Activated effector memory CD4-positive, alpha-beta T cell treated with anti-CD3 and anti-CD28 coated beads, Interleukin-2, amount 50 U/mL, for 16 hours (primary cell): Measurements from ENCODE around the gene MAP7.

Experiments used
- DNase-seq: peaks from one replicate; pipeline ENCODE4 v3.0.0-alpha.2; 2020

Gene MAP7

GRCh38 chr6:136370988-136371728, 179.1 kb downstream of the MAP7 start:
- DNase-seq, result no peak

GRCh38 chr6:136365776-136366354, 184.4 kb downstream of the MAP7 start:
- no peak for DNase-seq

GRCh38 chr6:136362421-136363356, 187.5 kb downstream of the MAP7 start:
- no peak for DNase-seq

DNA sequence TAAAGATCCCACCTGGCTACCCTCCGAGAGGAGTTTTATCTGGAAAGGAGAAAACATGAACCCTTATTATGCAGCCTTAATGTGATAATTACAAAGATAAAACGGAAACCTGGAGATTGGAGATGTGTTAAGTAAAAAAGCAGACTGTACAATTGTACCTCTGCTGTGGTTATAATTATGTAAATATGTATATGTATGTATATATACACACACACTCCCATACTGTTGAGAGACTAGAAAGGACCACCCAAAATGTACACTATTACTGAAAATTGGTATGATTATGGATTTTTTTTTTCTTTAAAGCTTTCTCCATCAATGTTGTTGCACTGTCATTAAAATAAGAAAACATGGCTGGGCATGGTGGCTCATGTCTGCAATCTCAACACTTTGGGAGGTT, 188.4 kb downstream of the MAP7 start:
- DNase-seq, result no peak

GRCh38 chr6:136360783-136361182, 189.4 kb downstream of the MAP7 start:
- no peak for DNase-seq

DNA sequence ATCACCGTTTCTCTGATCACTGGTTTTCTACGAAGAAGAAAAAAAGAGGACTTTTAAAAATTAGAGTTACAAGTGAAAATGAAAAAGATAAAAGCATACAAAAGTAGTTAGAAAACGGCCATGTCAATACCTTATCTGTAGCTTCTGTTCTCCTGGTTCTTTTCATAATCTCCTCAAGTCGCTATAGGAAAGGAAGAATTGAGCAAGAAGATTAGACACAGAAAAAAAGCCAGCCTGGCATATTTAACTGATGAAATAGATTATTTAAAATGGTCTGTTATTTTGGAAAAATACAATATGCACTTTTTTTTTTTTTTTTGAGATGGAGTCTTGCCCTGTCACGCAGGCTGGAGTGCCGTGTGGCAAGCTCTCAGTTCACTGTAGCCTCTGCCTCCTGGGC, 190.4 kb downstream of the MAP7 start:
- DNase-seq, result no peak

DNA sequence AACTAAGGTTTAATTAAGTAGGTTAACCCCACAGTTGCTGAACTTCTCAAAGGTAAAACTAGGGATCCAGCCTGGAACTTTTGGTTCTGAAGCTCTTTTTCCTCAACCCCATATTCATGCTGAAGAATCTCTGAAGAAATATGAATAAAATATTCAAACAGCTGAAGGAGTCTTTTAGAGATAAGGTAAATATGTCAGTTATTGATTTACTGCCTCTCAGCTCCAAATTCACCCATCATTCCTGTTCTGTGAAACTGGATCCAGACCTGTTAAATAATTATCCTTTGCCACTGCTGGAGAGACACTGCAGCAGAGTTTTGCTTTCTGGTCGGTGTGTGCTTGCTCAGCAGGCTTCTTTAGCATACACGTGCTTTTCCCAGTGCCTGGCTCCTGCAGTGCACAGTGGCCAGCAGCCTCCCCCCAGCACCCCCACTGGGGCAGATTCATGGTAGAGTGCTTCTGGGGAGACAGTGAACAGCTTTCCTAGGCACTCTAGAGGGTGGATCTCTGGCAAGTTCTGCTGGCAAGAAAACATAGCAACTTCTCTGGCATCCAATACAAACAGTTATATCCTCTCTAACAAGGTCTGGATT, 198.6 kb downstream of the MAP7 start:
- DNase-seq, result no peak

GRCh38 chr6:136350914-136351313, 199.3 kb downstream of the MAP7 start:
- DNase-seq, result no peak

- DNase-seq, result no peak
Observed at GRCh38 chr6:136347847-136348246, 202.4 kb downstream of the MAP7 start.

DNA sequence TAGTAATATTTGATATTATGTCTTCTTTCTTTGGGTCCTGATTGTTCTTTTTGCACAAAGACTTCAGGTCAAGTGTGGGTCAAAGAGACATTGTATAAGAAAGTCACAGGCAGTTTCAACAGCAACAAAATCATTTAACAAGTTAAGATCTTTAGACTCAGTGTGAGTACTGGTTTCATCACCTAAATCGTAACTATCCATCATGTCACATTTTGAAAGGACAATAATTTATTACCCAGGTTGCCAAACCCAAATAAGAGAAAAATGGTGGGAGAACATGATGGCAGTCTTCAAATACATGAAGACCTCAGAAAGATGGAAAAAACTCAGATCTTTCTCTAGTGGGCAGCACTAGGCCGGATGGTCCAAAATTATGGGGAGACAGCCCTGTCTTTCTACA, 205.1 kb downstream of the MAP7 start:
- no peak for DNase-seq

- DNase-seq, result no peak
Observed at GRCh38 chr6:136344420-136344819, 205.8 kb downstream of the MAP7 start.

GRCh38 chr6:136343700-136344099, 206.5 kb downstream of the MAP7 start:
- no peak for DNase-seq

GRCh38 chr6:136343275-136343674, 206.9 kb downstream of the MAP7 start:
- DNase-seq, result no peak

- no peak for DNase-seq
Observed at GRCh38 chr6:136341967-136342366, 208.3 kb downstream of the MAP7 start.

DNA sequence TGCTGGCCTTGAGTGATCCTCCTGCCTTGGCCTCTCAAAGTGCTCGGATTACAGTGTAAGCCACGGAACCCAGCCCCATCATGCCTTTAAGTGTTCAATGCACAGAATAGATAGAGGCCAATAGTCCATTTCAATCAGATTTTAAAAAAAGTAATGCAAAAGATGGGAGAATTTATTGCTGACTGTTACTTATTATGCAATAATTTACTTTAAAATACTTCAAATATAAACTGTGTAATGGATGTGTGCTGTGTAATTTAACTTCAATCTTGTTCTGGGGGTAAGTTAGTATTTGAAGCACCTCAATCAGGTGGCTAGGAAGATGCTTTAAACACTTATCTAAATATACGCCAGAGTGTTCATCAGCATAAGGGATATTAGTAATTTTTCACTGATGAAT, 208.9 kb downstream of the MAP7 start:
- DNase-seq, result no peak

DNA sequence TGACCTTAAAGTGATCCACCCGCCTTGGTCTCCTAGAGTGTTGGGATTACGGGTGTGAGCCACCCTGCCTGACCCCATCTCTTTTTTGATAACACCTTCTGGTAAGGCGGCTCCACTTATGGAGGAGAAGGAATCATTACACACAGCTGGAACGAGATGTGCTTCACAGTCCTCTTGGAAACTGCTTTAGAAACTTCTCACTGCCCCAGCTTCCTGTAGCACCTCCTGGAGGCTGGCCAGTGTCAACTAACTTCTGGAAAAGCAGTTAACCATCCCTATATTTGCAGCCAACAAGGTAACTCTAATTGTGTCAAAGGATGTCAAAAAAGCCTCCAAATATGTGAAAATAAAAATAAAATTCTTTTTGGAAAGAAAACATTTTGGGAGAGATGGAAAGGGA, 211.7 kb downstream of the MAP7 start:
- DNase-seq, result no peak

DNA sequence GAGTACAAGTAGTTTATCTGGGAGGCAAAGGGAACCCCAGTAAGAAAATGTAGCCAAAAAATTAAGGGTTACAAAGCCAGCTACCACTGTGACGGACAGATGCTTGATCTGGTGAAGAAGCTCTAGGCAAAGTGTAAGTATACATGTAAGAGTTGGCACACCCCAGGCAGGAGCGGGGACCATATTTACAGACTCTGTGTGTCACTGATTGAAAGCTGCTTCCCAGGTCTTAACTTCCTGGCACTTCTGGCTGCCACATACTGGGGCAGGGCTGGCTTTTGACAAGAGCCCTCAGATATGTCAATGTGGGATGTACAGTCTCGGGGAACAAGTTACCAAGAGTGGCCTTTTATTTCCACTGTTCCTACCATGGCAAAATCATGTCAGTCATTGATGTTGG, 212.6 kb downstream of the MAP7 start:
- no peak for DNase-seq

- DNase-seq, result no peak
Observed at GRCh38 chr6:136337121-136337520, 213.1 kb downstream of the MAP7 start.

DNA sequence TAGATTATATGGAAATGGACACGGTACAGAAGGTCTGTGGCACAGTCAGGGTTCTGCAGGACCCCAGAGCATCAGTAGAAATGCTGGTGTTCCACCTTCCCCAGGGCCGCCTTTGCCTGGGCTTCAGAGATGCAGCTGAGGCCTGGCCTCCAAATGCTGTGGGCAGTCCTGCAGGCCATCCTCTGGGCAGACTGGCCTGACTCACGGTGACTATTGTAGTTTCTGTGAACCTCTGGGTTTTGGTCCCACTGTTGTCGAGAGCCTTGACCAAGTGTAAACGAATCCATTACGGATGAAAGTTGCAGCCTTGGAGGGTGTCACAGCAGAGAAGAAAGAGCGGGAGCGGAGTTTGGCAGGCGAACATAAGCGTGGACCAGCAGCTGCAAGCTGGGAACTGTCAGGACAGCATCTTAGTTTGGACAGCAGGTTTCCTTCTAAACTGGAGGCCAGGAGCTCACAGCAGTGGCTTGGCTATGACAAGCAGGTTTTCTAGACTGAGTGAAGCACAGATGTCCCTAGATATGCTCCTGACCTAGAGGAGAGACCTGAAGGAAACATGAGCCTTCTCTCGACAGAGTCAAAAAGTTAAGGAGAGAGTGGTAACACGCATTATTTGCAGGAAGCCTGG, 214.4 kb downstream of the MAP7 start:
- DNase-seq, result no peak

DNA sequence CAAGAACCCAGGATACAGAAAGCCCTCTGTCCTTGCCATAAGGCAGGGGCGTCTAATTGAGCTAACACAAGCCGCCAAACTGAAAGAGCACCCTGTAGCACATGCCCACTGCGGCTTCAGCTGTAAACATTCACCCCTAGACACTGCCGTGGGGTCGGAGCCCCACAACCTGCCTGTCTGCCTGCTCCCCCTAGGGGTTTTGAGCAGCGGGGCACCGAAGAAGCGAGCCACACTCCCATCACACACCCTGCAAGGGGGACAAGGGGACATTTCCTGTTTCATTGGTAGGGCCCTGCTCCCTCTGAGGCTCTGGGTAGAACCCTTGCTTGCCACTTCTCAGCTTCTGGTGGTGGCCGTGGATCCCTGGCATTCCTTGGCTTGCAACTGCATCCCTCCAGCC, 215.4 kb downstream of the MAP7 start:
- DNase-seq, result no peak

- DNase-seq, result no peak
Observed at GRCh38 chr6:136334465-136334846, 215.8 kb downstream of the MAP7 start.

DNA sequence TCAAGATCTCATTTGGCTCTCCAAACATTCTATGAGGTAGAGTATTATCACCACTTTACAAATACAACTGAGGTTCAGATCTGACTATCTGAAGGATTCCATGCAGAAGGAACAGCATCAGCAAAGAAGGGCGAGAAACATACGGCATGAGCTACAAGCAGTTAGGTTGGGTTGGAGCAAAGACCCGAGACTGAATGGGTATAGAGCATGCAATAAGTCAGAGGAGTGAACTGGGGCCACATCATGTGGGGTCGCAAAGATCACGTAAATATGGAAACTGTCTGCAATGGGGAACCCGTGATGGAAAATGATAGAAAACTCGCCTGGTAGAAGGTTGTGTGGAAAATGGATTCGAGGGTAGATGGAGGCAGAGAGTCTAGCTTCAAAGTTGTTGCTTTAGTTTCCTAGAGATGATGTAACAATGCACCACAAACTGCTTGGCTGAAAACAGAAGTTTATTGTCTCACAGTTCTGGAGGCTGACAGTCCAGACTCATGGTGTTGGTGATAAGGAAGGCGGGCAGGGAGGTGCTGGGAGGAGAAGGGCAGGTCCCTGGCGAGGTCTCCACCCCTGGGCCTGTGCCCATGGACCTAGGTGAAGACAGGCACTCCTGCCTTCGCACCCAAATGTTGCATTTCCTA, 216.3 kb downstream of the MAP7 start:
- no peak for DNase-seq

DNA sequence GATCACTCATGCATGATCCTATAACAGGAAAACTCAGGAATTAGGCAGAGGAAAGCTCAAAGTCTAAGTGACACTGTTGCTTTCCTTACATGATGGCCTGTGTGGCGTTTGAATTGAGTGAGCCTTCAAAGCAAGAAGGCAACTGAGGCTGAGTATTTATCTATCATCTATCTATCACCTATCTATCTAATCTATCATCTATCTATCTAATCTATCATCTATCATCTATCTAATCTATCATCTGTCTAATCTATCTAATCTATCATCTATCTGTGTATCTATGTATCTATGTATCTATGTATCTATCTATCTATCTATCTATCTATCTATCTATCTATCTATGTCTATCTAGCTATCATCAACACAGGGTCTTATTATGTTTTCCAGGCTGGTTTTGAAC, 218.8 kb downstream of the MAP7 start:
- no peak for DNase-seq
